Choroid plexus epithelial cell (primary cell): ENCODE data around the gene XPNPEP2.

Experiments
- DNase-seq: peaks from one replicate; pipeline ENCODE4 v3.0.0-alpha.2; 2010; ENCODE audit warnings: low read depth
- H3K4me3 ChIP-seq: 2 replicates; pipeline ENCODE4 v1.5.1; 2011; ENCODE audit warnings: low read depth, mild to moderate bottlenecking, control low read depth, low read length, moderate library complexity
- TF ChIP-seq, protein P1 (sequence below): conservative IDR thresholded peaks from 2 replicates; pipeline ENCODE4 v1.5.1; 2011; ENCODE audit warnings: low read depth, mild to moderate bottlenecking, control low read depth, inconsistent platforms, low read length, moderate library complexity

The XPNPEP2 gene

DNA sequence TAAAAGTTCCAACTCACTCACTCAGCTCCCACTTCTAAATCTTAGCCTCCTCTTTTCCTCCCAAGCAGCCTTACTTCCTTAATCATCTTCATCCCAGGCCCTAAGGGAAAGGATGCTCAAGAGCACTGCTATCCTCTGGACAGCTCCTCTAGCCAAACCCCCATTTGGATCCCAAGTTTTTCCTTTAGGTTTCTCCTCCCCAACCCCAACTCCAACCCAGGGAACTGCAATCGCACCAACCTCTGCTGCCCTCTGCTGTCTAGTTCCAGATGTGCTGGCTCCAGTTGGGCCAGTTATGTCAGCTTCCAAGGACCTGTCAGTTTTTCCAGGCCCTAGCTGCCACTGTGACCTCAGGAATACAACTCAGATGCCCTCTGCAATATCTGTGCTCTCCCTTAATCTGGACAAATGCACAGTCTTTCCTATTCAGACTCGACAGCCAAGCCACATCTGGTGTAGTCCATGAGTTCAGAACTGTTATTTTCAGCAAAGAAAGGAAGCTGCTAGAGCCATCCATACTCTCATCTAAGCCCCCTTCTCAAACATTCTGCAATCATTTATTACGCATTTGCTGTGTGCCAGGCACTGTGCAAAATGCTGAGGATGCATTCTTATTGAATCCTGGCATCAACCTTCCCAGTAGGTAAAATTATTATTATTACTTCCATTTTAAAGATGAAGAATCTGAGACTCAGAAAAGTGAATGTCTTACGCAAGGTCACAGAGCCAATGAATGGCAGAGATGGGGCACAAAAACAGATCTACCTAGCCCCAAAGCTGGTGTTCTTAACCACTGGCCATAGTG, 12.3 kb upstream of the XPNPEP2 start:
- DNase-seq, result peak; percentile 68
- TF ChIP-seq, protein P1, sequence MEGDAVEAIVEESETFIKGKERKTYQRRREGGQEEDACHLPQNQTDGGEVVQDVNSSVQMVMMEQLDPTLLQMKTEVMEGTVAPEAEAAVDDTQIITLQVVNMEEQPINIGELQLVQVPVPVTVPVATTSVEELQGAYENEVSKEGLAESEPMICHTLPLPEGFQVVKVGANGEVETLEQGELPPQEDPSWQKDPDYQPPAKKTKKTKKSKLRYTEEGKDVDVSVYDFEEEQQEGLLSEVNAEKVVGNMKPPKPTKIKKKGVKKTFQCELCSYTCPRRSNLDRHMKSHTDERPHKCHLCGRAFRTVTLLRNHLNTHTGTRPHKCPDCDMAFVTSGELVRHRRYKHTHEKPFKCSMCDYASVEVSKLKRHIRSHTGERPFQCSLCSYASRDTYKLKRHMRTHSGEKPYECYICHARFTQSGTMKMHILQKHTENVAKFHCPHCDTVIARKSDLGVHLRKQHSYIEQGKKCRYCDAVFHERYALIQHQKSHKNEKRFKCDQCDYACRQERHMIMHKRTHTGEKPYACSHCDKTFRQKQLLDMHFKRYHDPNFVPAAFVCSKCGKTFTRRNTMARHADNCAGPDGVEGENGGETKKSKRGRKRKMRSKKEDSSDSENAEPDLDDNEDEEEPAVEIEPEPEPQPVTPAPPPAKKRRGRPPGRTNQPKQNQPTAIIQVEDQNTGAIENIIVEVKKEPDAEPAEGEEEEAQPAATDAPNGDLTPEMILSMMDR, result peak; percentile 84
- no peak overlapping the region for H3K4me3 ChIP-seq

DNA sequence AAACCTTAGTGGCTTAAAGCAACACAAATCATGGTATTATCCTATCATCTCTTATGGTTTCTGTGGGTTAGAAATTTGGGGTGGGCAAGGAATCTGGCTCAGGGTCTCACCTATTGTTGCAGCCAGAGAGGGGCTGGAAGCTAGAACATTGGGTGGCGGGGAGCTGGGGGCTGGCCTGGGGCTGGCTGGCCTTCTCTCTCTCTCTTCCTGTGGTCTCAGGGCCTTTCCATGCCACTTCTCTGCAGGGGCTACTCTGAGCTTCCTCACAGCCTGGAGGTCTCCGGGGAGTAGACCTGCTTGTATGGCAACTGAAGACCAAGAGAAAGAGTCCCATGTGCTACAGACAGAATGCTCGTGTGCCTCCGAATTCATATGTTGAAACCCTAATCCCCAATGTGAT, 10.7 kb upstream of the XPNPEP2 start:
- TF ChIP-seq, protein P1, result no peak
- H3K4me3 ChIP-seq, result no peak overlapping the region
- no peak for DNase-seq

DNA sequence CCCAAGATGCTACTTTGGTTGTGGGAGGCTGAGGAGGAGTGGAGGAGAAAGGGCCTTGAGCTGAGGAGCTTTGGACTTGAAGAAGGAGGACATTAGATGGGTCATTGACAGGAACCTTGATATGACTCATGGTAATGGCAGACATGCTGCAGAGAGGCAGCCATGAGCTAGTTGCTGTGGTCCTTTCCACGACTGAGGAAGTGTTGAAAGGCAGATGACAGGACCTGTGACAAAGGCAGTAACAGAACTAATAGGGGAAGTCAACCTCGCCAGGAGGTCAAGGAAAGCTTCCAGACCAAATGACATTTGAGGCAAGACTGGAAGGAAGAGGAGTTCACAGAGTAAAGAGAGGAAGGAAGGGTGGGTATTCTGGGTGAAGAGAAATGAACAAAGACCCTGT, 7.6 kb upstream of the XPNPEP2 start:
- H3K4me3 ChIP-seq, result no peak overlapping the region
- TF ChIP-seq, protein P1, result no peak
- no peak for DNase-seq

DNA sequence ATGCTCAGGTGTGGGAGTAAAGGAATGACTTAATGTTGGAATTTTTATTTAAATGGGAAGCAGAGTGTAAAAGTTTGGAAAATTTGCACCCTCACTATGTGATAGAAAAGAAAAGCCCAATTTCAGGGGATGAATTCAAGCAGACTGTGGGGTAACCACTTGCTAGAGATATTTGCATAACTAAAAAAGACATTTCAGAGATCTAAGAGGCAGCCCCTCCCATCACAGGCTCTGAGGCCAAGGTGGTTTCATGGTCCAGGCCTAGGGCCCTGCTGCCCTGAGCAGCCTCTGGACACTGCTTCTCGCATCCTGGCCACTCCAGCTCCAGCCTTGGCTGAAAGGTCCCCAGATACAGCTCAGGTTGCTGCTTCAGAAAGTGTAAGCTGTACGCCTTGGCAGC, 5.9 kb upstream of the XPNPEP2 start:
- no peak overlapping the region for H3K4me3 ChIP-seq
- TF ChIP-seq, protein P1, result no peak
- DNase-seq, result no peak

DNA sequence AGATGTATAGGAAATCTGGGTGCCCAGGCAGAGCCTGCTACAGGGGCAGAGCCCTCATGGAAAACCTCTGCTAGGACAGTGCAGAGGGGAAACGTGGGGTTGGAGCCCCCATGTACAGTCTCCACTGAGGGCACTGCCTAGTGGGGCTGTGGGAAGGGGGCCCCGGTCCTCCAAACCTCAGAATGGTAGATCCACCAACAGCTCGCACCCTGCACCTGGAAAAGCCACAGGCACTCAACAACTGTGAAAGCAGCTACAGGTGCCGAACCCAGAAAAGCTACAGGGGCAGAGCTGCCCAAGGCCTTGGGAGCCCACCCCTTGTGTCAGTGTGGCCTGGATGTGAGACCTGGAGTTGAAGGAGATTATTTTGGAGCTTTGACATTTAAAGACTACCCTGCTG, 5.4 kb upstream of the XPNPEP2 start:
- no peak for DNase-seq
- no peak overlapping the region for H3K4me3 ChIP-seq
- TF ChIP-seq, protein P1, result no peak

DNA sequence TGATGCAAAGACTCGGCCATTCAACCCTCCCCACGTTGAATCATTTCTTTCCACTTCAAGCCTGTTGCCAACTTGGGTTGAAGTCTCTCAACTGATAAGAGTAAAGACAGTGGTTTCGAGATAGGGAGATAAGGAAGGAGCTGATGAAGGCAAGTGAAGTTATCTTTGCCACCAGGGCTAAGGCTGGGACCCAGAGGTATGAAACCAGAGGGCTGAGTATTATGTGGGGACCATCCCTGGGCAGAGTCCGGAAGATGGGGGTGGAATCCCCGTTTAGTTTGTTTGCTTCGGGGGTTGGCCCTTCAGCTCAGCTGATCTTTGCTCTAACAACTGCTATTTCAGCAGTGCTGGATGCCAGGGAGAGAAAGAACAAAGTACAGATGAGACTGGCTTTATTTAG, 2.3 kb upstream of the XPNPEP2 start:
- no peak for DNase-seq
- no peak overlapping the region for H3K4me3 ChIP-seq
- TF ChIP-seq, protein P1, result no peak

DNA sequence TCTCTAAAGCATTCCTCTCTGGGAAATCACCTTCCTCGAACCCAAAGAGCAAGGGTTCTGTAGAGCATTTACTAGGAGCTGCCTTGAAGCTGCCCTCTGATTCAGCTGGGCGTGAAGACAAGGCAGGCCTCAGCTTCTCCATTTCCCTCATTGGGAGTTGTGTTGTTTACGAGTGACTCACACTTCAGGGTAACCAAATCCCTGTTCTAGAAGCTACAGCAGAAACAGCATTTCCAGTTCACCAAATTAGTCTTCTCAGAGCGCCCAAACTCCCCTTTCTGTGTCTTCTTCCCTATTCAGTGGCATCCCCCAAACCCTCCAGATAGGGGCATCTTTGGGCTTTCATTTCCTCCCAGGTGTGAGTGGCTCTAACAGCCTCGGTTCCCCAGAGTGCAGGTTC, 863 bp upstream of the XPNPEP2 start:
- DNase-seq, result peak; percentile 65
- TF ChIP-seq, protein P1, result no peak

More for the DNA sequence above, 863 bp upstream of the XPNPEP2 start:
- no peak overlapping the region for H3K4me3 ChIP-seq
